ENCODE data around the gene ASTL.

ASTL gene

GRCh38 chr2:96111257-96111640, 27.1 kb downstream of the ASTL start:
- DNase-seq: no peak

- no peak for DNase-seq
Measured at GRCh38 chr2:96110621-96111256, 27.6 kb downstream of the ASTL start.

GRCh38 chr2:96109931-96110511, 28.3 kb downstream of the ASTL start:
- no peak for DNase-seq

GRCh38 chr2:96109361-96109680, 29.0 kb downstream of the ASTL start:
- DNase-seq: no peak

GRCh38 chr2:96108541-96109360, 29.6 kb downstream of the ASTL start:
- DNase-seq: no peak

GRCh38 chr2:96108151-96108540, 30.2 kb downstream of the ASTL start:
- DNase-seq: no peak

GRCh38 chr2:96107708-96108065, 30.6 kb downstream of the ASTL start:
- no peak for DNase-seq

GRCh38 chr2:96106991-96107707, 31.2 kb downstream of the ASTL start:
- DNase-seq: no peak

GRCh38 chr2:96105994-96106715, 32.1 kb downstream of the ASTL start:
- DNase-seq: no peak

GRCh38 chr2:96105152-96105915, 33.0 kb downstream of the ASTL start:
- DNase-seq: no peak

GRCh38 chr2:96104487-96104861, 33.8 kb downstream of the ASTL start:
- DNase-seq: no peak

GRCh38 chr2:96103761-96104486, 34.4 kb downstream of the ASTL start:
- DNase-seq: no peak

- no peak for DNase-seq
Measured at GRCh38 chr2:96103187-96103601, 35.1 kb downstream of the ASTL start.

GRCh38 chr2:96102596-96103186, 35.6 kb downstream of the ASTL start:
- no peak for DNase-seq

- no peak for DNase-seq
Measured at GRCh38 chr2:96100893-96101304, 37.4 kb downstream of the ASTL start.

GRCh38 chr2:96099861-96100798, 38.2 kb downstream of the ASTL start:
- peak; percentile 33 for DNase-seq

GRCh38 chr2:96098900-96099590, 39.3 kb downstream of the ASTL start:
- no peak for DNase-seq

GRCh38 chr2:96097951-96098823, 40.1 kb downstream of the ASTL start:
- DNase-seq: no peak
